ENCODE measurements around the gene ERH. TPM values are rescaled to one million over a fixed set of nuclear protein-coding genes. Genes with fewer than 3 reads are reported as not detected.
A peak's percentile ranks its signal among the peaks of the same experiment; 100 is the strongest.

The ERH gene
- total RNA-seq, 3 donors from 2014 or later, result 69.0 to 98.0 (median 77.6) TPM

DNA sequence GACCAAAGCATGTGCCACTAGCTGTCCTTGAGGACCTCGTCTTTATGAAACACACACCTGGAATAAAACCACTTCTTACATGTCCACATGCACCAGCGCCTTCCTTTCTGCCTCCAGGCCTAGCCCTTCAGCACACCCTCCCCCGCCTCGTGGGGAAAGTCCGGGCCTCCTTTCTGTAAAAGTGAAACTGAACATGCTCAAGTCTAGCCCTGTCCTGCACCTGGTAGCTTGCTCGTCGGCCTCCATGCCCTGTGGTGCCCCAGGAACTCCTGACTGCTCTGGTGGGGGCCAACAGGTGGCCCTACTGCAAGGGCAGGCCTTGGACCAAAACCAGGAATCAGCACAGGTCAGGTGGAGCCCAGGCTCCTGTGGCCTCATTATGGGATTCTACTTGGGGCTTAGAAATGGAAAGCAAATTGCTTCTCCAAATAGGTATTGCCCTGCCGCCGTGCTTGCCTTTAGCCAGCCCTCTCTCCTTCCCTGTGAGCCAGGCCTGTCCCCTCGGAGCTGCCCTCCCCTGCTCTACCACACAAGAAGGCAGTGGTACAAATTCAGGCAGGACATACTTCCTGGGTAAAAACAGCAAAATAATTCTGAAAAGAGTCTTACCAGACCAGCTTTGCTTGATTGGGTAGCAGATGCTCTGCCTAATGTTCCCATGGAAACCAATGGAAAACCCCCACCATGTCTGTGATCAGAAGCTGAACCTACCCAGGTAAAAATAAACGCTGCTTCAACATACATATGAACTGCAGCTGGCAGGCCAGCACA lies 43.5 kb downstream of the ERH start:
- H3K4me1 ChIP-seq, result peaks cover 0 to 13% of the 10 kb centered on the region in 2 donors
- intact Hi-C loops (cut with DNase I; ENCODE audit: low total_unique reads), result no loop called here

DNA sequence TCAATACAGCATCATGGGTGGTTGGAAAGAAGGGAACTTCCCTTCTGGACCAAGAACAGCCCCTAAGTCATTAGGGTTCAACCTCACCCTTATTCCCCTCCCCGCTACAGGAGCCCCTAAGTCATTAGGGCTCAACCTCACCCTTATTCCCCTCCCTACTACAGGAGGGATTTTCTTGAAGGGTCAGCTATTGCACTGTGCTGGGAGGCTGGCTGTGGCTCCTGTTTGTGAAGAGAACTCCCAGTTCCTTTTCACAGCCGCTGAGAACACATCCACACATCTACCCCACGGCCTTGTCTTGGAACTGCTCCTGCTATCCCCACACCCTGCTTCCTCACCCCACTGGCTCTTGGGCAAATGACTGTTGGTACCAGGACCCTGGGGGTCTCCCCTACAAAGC lies 44.9 kb downstream of the ERH start:
- intact Hi-C loops (cut with DNase I; ENCODE audit: low total_unique reads), result no loop called here
- Histone ChIP-seq H3K4me1 (peaks cover 0 to 13% of the 10 kb centered on the region in 2 donors), H3K9me3 (no peaks in the 10 kb centered on the region), H3K36me3 (no peaks in the 10 kb centered on the region), H3K27ac (no peak overlapping the region), H3K4me3 (no peak overlapping the region), H3K27me3 (no peaks in the 10 kb centered on the region)
- no peak for DNase-seq (ENCODE audit: low spot score in 2 of 2)
- TF ChIP-seq POLR2A (IDR thresholded peaks at IDR 0.05), result no peak
- TF ChIP-seq, protein P1, sequence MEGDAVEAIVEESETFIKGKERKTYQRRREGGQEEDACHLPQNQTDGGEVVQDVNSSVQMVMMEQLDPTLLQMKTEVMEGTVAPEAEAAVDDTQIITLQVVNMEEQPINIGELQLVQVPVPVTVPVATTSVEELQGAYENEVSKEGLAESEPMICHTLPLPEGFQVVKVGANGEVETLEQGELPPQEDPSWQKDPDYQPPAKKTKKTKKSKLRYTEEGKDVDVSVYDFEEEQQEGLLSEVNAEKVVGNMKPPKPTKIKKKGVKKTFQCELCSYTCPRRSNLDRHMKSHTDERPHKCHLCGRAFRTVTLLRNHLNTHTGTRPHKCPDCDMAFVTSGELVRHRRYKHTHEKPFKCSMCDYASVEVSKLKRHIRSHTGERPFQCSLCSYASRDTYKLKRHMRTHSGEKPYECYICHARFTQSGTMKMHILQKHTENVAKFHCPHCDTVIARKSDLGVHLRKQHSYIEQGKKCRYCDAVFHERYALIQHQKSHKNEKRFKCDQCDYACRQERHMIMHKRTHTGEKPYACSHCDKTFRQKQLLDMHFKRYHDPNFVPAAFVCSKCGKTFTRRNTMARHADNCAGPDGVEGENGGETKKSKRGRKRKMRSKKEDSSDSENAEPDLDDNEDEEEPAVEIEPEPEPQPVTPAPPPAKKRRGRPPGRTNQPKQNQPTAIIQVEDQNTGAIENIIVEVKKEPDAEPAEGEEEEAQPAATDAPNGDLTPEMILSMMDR (IDR thresholded peaks at IDR 0.05), result no peak
- TF ChIP-seq POLR2AphosphoS5 (IDR thresholded peaks at IDR 0.05), result no peak

More for the DNA sequence above, 43.5 kb downstream of the ERH start:
- no peaks in the 10 kb centered on the region for H3K36me3 ChIP-seq
- H3K4me3 ChIP-seq, result no peak overlapping the region
- TF ChIP-seq, protein P1 (IDR thresholded peaks at IDR 0.05), result no peak
- no peak for TF ChIP-seq POLR2AphosphoS5 (IDR thresholded peaks at IDR 0.05)
- no peak for TF ChIP-seq POLR2A (IDR thresholded peaks at IDR 0.05)
- H3K9me3 ChIP-seq, result no peaks in the 10 kb centered on the region
- no peaks in the 10 kb centered on the region for H3K27me3 ChIP-seq
- DNase-seq (ENCODE audit: low spot score in 2 of 2), result no peak
- H3K27ac ChIP-seq, result peak overlapping the region; percentile 65 to 72

DNA sequence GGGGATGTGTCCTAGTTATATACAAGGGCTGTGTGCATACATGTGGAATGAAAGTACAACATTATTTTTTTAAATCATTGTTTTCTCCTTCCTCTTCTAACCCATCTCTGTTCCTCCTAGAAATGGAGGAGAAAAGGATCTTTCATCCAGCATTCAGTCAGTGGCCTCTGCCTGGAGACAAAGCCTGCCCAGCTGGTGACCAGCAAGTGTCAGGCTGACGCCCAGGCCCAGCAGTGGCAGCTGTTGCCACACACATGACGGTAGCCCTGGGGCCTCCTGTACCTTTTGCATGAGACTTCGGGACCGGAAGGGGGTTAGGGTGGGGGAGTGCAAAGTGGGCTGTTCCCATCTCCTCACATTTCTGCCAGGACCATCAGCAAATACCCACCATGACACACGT lies 46.2 kb downstream of the ERH start:
- peaks cover 0 to 7% of the 10 kb centered on the region in 2 donors for H3K4me1 ChIP-seq
- H3K9me3 ChIP-seq, result no peaks in the 10 kb centered on the region
- H3K36me3 ChIP-seq, result no peaks in the 10 kb centered on the region
- H3K27ac ChIP-seq, result no peak overlapping the region
- no peak overlapping the region for H3K4me3 ChIP-seq
- no peaks in the 10 kb centered on the region for H3K27me3 ChIP-seq
- intact Hi-C loops (cut with DNase I; ENCODE audit: low total_unique reads), result no loop called here
- TF ChIP-seq POLR2AphosphoS5 (IDR thresholded peaks at IDR 0.05), result no peak
- TF ChIP-seq, protein P1 (IDR thresholded peaks at IDR 0.05), result no peak
- TF ChIP-seq POLR2A (IDR thresholded peaks at IDR 0.05), result no peak
- DNase-seq (ENCODE audit: low spot score in 2 of 2), result no peak

DNA sequence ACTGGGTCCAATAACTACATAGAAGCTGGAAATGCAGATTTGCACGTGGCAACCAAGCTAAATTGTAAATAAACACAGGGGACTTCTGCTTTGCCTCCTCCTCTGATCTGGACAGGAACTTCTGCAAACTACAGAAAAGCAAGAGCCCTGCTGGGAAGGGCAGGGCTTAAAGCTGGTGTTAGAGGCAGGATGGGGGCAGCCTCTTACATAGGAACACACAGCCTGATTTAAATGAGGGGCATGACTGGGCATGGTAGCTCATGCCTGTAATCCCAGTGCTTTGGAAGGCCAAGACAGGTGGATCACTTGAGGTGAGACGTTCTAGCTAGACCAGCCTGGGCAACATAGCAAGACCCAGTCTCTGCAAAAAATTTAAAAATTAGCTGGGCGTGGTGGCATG lies 46.7 kb downstream of the ERH start:
- H3K4me1 ChIP-seq, result peaks cover 0 to 6% of the 10 kb centered on the region in 2 donors
- no peak for DNase-seq (ENCODE audit: low spot score in 2 of 2)
- no peaks in the 10 kb centered on the region for H3K36me3 ChIP-seq
- H3K9me3 ChIP-seq, result no peaks in the 10 kb centered on the region
- no peak overlapping the region for H3K4me3 ChIP-seq
- no peak for TF ChIP-seq POLR2A (IDR thresholded peaks at IDR 0.05)
- intact Hi-C loops (cut with DNase I; ENCODE audit: low total_unique reads), result no loop called here
- H3K27me3 ChIP-seq, result no peaks in the 10 kb centered on the region
- H3K27ac ChIP-seq, result no peak overlapping the region

DNA sequence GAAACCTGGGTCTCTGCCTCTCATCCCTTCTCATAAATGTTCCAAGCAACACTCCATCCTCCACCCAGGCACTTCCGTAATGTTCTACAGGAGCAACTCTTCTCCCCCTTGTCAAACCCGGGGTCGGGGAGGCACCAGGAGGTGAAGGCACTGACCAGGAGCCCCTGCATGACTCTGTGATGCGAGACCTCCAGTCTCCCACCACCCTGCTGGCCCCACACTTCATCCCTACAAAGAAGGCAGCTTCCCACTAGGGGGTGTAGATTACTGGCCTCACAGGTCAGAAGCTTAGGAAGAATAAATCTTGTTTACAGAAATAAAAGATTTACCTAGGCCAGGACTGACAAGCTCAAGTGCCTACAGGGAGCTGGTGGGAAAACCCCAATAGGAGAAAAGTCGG lies 47.2 kb downstream of the ERH start:
- TF ChIP-seq POLR2A (IDR thresholded peaks at IDR 0.05), result no peak
- no peak for TF ChIP-seq POLR2AphosphoS5 (IDR thresholded peaks at IDR 0.05)
- TF ChIP-seq, protein P1 (IDR thresholded peaks at IDR 0.05), result no peak
- intact Hi-C loops (cut with DNase I; ENCODE audit: low total_unique reads), result no loop called here

More for the DNA sequence above, 47.2 kb downstream of the ERH start:
- no peak for DNase-seq (ENCODE audit: low spot score in 2 of 2)
- H3K27me3 ChIP-seq, result no peaks in the 10 kb centered on the region
- H3K27ac ChIP-seq, result no peak overlapping the region
- no peaks in the 10 kb centered on the region for H3K36me3 ChIP-seq
- no peaks in the 10 kb centered on the region for H3K9me3 ChIP-seq
- no peak overlapping the region for H3K4me3 ChIP-seq
- H3K4me1 ChIP-seq, result peaks cover 0 to 1% of the 10 kb centered on the region in 2 donors

Data from breast epithelium (tissue), 4 donors.